Left hindlimb (tissue), 1 donor: ENCODE data around the gene ACSL6.
"Not testable (repeated sequence)": the region's sequence is repeated elsewhere in the genome, so short reads cannot be mapped to it uniquely, and the experiment has no call there.

Experiments used
- DNase-seq: peaks from one replicate; pipeline ENCODE4 v3.0.0-alpha.2; 2018

The ACSL6 gene

DNA sequence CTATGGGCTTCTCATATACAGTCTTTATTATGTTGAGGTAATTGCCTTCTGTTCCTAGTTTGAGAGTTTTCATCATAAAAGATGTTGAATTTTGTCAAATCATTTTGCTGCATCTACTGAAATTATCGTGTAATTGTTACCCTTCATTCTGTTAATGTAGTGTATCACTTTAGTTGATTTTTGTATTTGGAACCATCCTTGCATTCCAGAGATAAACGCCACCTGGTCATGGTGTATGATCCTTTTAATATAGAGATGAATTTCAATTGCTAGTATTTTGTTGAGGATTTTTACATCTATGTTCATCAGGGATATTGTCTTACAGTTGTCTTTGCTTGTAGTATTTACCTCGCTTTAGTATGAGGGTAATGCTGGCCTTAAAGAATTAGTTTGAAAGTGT, 85.3 kb downstream of the ACSL6 start:
- DNase-seq: no peak

DNA sequence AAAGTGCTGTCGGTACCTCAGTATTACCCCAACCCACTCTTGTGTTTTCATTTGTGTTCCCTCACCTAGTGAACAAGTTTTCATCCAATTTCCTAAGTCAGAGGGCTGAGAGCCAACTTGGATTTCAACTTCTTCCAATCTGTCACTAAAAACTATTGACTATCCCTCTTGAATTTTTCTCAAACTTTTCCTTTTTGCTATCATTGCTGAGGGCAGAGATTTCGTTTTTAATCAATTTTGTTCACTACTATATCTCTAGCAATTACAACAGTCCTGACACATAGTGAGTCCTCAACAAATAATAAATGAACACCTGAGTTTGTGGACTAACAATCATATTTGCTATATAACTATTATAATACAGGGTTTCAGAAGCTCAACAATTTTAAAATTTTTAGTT, 95.0 kb downstream of the ACSL6 start:
- no peak for DNase-seq

DNA sequence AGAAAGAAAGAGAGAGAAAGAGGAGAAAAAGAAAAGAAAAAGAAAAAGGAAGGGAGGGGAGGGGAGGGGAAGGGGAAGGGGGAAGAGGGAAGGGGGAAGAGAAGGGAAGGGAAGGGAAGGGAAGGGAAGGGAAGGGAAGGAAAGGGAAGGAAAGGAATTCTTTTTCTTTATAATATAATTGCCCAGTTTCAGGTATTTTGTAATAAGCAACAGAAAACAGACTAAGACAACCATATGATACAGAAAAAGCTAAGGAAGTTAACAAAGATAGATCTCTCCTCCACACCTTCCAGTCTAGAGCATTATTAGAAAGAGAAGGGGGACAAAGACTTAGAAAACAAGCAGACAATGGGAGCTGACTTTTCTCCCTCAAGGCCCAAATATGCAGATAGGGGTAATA, 97.0 kb downstream of the ACSL6 start:
- DNase-seq: no peak

DNA sequence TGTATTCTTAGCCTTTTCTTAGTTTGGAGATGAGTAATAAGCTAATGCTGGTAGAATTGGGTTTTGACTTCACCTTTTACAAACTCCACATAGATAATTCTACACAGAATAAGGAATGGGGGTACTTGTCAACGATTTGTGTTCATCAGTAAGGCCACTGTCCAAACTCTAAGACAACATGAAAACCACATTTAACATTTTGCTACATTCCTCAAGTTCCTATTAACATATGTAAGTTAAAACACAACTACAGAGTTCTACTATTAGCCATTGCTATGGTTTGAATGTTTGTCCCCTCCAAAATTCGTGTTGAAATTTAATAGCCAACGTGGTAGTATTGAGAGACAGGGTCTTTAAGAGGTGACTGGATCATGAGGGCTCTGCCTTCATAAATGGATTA, 97.9 kb downstream of the ACSL6 start:
- DNase-seq: no peak

DNA sequence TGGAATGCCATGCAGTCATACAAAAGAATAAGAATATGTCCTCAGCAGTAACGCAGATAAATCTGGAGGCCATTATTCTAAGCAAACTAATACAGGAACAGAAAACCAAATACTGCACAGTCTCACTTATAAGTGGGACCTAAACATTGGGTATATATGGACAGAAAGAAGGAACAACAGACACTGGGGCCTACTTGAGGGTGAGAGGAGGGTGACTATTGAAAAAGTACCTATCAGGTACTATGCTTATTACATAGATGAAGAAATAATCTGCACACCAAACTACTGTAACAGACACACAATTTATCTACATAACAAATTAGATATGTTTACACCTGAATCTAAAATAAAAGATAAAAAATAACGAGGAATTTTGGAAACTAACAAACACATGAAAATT, 104.8 kb downstream of the ACSL6 start:
- DNase-seq: no peak

DNA sequence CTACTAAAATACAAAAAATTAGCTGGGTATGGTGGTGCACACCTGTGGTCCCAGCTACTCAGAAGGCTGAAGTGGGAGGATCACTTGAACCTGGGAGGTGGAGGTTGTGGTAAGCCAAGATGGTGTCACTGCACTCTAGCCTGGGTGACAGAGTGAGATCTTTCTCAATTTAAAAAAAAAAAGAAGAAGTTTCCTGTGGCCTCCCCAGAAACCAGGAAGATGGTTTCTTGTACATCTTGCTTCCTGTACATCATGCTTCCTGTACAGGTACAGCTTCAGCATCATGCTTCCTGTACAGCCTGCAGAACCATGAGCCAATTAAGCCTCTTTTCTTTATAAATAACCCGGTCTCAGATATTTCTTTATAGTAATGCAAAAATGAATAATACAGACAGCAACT, 109.2 kb downstream of the ACSL6 start:
- DNase-seq: not testable (repeated sequence)
